HPDE6-E6E7 (cell line): ENCODE results near the gene RNF145.
"Not testable (repeated sequence)": the region's sequence is repeated elsewhere in the genome, so short reads cannot be mapped to it uniquely, and the experiment has no call there.

Experiments used
- DNase-seq: peaks from one replicate; pipeline ENCODE4 v3.0.0; 2011; ENCODE audit warnings: missing footprints; ENCODE audit errors: extremely low spot score

The RNF145 gene

DNA sequence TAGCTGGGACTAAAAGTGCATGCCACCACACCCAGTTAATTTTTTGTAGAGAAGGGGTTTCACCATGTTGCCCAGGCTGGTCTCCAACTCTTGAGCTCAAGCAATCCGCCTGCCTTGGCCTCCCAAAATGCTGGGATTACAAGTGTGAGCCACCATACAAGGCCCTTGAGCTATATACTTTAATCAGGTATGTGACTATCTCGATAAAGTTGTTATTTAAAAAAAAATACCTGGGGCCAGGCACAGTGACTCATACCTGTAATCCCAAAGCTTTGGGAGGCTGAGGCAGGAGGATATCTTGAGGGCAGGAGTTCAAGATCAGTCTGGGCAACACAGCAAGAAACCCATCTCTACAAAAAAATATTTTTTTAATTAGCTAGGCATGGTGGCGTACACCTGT is 19.2 kb downstream of the RNF145 start:
- no peak for DNase-seq

DNA sequence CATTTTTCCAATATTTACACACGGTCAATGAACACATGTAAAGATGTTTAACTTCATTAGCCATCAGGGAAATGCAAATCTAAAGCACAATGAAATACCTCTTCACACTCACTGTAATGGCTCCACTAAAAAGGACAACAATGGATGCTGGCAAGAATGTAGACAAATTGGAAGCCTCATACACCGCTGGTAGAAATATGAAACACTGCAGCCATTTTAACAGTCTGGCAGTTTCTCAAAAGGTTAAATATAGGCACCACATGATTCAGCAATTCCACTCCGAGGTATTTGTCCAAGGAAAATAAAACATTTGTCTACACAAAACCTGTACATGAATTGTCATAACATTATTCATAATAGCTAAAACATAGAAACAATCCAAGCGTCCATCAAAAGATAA is 20.0 kb downstream of the RNF145 start:
- no peak for DNase-seq

DNA sequence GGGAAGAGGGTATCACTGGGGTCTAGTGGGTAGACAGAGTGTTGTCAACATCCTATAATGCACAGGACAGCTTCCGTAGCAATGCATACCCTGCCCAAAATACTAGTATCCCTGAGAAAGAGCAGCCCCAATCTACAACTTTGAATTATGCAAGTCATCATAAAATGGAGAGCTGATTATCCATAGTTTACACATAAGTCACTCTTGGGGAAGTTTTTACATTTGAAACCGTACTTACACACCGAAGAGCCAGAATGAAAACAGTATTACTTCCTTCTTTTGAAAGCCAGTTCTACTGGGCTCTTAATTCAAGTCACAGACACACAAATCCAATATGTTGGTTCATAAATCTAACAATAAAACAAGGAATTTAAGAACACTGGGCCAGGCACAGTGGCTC is 21.6 kb downstream of the RNF145 start:
- no peak for DNase-seq

DNA sequence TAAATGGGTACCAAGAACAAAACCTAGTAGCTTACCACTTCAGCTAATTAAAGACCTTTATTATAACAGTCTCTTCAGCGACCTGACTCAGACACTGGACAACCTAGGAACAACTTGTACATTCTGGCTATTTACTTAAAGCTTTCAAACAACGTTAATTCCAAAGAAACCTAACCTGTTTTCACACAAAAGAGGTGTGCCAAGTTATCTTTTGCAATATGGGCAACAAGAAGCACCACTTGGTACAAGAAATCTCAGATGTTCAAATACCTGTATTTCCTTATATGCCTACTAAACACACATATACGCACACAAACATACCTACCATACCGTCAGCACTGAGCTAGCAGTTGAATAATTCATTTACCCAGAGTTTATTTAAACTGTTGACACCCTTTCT is 23.0 kb downstream of the RNF145 start:
- DNase-seq = peak; percentile 4

DNA sequence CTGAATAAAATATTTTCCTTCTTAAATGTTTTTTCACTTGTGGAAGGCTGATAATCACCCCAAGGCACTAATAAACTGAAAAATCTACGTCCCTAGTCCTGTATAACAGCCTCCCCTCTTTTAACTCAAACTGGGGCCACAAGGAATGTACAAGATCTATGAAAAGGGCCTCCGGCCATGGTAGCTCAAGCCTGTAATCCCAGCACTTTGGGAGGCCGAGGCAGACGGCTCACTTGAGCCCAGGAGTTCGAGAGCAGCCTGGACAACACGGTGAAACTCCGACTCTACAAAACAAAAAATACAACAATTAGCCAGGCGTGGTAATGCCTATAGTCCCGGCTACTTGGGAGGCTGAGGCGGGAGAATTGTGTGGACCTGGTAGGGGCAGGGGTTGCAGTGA is 23.6 kb downstream of the RNF145 start:
- DNase-seq = no peak

DNA sequence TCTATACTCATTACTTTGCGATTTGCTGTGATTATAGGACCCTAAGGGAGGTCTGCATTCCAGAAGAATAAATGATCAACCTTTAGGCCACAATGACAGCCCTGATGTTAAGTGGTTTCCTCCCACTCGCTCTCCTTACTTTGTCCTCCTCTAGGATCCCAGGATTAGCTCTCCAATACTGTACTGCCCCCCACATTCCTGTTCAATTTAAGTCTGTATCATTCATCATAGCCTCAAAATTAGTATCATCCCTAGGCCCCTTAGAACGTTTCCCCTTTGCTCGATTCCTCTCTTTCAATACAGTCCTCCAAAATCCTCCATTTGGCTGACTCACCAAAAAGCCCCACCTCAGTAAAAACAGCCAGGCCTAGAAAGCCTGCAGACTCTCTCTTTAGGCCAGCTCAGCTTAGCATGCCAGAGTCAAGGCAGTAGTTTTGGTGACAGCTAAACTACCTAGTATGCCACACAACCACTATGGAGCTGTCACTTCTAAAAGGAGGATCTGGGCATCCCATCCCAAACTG is 24.4 kb downstream of the RNF145 start:
- DNase-seq = peak; percentile 4

DNA sequence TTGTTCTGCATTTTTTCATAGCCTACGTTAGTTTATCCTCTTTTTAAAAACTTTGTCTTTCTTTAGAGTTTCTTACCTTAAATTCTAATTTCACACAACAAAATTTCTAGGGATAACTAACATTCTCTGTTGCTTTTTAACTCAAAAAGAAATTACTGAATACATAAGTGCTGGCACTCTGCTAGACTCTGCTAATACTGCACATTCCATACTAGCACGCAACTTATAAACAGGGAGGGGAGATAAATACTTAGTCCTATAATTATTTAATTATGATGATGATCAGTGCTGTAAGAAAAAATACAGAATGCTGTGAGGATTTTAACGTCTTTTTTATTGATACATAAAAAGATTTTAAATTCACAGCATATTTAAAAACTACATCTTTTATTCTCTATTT is 25.1 kb downstream of the RNF145 start:
- DNase-seq = no peak

DNA sequence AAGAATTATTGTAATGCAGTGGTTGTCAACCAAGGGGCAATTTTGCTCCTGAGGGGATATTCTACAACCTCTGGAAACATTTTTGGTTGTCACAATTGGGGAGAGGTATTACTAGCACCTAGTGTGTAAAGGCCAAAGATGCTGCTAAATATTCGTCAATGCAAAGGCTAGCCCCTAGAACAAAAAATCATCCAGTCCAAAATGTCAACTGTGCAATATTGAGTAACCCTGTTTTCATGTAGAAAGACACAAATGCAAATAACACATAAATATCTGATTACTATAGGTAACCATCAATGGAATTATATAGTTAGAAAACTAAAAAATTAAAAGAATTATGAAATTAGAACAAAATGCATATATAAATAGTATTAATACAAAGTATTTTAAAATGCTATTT is 26.1 kb downstream of the RNF145 start:
- no peak for DNase-seq

DNA sequence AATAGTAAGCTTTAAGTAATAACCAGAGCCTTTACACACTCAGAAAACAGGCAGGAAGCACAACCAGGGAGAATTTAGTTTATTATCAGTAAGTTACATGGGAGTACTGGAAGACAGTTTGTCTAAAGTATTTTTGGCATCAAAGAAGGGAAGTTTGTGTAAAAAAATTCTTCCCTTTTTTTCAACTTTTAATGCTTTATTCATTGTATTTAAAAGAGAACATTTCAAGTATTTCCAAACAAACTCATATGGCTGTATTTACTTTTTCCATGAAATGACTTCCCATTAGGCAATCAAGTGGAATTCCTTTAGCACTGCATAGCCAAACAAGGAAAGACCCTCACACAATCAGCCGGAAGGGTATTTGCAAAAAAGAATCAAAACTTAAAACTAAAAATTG is 26.7 kb downstream of the RNF145 start:
- DNase-seq = no peak

DNA sequence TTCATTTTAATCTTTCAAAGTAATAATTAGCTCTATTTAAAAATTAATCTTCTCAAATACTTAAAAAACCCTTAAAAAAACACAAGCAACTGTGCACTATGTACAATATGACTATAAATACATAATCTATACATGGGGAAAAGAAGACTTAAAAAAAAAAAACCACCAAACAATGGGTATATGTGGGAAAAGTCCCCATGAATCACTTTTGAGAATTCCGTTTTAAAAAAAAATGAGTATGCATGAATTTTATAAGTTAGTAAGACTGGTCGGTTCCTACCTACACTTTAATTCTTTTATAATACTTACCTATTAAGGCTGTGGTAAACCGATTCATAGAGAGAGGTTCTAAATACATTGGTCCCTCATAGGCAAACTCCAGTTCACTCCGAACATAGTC is 27.7 kb downstream of the RNF145 start:
- no peak for DNase-seq

DNA sequence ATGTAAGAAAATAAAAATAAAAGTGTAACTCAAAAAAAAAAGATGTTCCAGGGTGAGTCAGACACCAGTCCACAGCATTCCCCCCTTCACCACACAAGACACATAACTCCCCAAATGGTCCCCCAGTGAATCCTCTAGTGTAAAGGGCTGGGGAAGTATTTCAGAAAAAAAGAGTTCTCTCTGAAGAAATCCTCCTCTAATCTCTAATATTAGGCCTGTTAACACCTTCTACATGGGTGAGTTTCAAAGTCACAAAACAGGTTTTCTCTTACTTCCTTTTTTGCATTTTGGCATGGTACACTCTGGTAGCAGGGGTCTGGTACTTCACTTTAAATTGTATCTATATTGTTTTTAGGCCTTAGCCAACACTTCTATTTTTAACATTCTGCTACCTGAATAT is 28.2 kb downstream of the RNF145 start:
- no peak for DNase-seq

DNA sequence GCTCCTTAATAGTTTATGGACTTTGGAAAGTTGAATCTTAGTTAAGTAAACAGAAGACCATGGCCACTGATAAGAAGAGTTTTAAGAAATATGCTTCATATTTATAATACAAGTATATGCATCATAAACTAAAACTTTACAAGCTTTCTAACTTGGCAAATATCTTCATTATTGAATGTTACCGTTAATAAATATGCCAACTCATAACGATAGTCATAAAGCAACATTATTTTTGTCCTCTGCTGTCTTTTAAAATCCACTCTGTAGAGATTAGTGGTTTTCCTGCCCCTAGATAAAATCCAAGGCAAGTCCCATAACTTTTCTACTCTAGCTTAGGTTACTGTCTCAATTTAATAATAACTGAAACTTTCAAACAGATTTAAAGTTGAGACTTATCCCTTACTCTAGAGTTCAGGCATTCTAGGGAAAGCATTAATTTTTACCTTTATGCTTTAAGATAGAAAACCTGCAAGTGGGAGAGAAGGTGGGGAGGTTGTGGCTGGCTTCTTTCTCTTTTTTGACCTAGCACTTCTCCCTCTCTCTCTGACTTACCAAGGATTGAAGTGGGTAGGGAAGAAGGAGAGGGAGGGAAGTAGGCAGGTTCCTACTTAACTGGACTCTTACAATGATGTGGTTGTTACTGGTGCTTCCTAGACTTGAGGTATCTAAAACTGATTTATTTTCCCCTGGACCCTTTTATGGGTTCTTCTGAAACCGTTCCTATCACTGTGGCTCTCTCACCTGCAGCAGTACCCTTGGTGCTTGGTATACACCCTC is 29.6 kb downstream of the RNF145 start:
- DNase-seq = no peak

DNA sequence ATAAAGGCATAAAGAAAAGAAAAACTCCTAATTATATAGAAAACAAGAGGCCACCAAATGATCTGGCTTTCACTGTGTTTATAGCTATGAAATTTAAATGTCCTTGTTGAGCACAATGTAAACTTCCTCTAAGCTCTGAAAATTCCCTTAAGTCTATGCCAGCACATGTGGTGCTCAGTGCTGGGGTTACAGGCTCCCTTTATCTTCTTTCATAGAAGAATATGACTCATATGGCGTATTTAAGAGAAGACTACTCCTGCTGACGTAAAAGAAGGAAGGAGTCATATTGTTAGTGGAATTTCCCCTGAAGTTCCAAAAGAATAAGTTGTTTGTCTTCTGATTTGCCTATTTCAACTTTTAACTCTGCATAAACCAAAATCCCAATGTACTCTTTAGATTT is 30.4 kb downstream of the RNF145 start:
- peak; percentile 73 for DNase-seq

DNA sequence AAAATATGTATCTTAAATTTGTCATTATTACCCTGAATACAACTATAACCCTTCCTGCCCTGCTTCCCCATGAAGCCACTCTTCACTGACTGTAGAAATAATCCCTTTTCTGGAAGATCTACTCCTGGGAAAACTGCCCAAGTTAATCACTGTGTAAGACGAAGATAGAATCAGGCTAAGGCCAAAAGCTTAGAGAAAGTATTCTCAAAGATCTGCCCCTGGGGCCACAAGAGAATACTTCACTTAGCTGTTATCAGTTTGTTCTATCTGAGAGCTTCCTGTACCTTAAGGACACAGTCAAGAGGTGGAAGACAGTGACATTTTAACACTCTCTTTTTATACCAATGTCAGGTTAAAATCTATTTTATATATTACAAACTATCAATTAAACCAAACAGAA is 33.8 kb downstream of the RNF145 start:
- DNase-seq = no peak

DNA sequence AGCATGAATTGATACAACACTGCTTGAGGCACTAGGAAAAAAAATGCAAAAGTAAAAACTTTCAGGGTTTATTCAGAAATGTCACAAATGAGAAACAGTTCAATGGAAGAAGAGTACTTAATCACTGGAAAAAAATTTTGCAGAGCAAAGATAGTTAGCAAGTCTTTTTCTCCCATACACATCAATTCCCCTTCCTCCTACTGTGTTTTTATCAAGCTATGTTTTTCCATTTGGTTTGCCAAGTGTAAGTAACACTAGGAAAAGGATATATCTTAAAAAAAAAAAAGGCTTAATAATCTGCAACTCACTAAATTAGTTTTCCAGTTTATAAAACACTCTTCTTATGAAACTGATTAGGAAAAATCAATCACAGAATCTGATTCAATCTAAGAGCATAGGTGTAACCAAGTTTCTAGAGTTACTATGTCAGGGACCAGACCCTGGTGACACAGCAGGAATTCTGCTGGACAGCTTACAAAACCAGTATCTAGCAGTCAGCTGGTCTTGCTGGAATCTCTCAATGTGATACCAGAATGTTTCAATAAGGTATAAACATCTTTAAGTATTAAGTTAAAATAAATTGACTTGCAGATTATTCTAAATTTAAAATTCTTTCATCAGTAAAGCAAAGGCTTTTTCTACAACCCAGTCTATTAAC is 34.7 kb downstream of the RNF145 start:
- DNase-seq = no peak

DNA sequence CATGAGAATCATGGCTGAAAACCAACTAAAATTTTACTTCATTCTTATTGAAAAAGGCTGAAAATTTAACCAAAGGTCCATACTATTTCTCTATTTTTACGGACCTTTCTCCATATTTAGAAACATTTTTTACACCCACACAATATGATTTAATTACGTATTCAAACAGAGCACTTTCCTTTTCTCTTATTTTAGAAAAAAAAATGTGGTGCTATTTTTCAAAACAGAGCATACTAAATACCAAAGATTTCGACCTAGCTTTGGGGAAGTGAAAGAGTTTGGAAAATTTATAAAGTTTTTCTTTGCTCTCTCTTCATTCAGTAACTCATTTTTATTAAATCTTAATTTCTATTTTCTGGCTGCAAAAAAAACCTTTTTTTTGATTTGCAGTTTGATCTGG is 38.1 kb downstream of the RNF145 start:
- DNase-seq = no peak

DNA sequence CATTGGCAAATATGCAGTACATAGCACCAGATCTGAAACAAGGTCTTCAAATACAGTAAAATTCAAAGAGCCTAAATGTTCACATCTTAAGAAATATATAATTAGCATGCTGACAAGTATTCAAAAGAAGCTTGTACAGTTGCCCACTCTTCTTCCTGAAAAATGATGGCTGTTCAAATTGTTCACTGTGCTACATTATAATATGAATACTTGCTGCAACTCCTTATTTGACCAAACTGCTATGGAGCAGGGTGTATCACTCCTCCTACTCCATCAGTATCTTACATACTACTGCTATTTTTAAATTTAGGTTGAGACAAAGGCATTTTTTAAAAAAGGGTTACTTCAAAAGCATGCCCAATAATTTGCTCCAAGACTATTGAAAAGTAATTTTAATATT is 39.3 kb downstream of the RNF145 start:
- no peak for DNase-seq

DNA sequence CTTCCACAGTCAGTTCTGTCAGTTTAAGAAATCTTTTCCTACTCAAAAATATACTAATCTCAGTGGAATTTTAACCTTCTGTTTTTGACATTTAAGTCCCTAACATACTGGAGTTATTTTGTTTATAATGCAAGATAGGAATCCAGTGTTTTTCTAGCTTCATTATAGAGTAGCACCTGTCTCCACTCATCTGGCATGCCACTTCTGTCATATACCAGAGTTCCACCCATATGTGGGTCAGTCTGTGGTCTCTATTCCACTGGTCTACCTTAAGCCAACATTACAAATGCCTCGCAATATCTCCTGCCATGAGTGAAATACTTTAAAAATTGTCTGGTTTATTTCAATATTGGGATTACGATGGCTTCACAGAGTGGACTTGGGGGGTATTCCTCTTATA is 42.9 kb downstream of the RNF145 start:
- no peak for DNase-seq

DNA sequence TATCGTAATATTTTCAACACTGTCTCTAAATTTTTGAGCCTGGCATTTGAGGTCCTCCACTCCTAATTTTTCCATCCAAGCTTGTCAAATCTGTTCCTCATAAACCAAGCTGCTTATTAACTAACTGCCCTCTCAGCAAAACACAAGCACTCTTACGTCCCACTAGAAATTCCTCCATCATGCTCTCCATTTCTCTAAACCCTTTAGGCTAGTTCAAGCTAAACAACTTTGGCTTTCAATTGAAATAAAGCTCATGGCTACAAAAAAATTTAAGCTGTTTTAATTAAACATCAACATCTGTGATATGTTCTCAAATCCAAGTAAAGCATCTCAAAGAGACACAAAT is 45.7 kb downstream of the RNF145 start:
- DNase-seq = no peak

DNA sequence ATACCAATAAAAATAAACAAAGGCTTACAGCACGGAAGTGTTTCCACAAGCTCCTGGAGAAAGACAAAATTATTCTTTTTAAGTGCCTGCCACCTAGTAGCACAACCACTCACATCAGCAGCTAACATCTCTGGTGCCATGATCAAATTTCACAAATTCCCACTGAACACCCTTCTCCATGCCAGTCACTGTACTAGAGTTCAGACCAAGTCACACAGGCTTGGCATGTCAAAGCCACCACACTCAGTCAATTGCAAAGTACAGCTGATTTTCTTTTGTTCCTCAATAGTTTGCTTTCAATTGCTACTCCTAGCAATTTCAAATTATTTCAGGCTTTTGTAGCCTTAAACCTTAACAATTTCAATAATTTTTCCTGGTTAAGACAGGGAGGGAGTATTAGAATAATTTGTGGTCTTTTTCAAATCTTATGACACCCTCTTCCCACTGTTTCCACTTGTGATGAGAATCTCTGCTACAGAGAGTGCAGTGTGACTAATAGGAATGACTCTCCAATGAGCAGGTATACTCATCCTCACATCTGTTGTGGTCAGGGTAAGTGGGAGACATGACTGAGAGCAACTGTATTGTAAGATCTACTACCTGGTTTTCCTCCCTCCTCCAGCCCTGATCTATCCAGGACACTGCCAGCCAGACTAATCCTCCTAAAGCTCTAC is 46.2 kb downstream of the RNF145 start:
- peak; percentile 70 for DNase-seq

DNA sequence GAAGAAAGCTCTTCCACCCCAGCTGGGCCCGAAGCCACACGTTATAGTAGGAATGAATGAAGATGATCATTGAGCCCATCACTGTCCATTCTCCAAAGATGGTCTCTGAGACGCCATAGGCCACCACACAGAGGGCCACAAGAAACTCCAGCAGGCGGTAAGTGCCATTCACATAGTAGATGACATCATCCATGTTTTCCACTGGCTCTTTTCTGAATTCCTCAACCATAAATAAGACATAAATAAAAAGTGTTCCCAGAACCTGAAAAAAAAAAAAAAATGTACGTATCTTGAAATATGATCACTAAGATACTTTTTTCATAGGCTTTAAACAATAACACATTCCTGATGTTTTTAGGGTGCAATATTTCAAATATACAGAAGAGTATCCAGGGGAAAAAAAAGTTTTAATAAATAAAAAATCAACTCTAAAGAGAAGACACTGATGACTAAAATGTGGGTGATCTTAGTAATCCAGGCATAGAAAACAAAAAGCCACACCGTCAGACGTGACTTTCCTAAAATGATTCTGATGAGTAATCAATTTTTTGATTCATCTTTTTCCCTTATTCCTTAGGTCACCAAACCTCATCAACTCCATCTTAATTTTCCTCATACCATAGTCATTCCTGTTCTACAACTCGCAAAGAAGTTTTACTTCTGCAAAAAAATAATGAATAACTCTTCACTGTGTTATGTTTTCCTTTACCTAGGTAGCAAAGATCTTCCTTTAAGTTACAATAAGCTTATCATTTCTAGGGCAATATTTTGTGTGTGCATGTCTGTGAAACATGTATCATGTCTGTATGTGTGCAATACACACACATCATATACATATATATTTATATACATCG is 47.8 kb downstream of the RNF145 start:
- no peak for DNase-seq

DNA sequence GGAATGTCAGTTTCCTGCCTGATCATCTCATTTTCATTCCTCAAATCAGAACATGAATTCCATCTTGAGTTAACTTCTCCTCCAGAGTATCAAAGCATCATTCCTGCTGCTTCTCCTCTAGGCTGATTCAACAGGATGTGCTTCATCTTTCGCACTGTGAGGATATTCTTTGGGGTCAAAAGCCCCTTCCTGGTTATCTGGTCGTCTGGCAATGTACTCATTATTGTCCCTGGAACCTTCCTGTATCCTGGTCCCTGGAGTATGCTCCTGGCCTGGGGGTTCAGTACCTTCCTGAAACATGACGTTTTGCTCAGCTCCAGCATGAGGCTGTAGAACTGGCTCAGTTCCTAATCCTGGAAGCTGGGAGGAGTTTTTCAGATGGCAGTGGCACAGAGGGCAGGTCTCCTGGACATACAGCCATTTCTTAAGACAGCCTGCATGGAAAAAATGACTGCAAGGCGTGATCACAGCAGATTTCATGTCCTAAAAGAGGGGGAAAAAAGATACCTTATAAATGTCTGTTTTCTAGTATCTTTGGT is 50.7 kb downstream of the RNF145 start:
- not testable (repeated sequence) for DNase-seq
